ENCODE data around the gene SALL3.

DNA sequence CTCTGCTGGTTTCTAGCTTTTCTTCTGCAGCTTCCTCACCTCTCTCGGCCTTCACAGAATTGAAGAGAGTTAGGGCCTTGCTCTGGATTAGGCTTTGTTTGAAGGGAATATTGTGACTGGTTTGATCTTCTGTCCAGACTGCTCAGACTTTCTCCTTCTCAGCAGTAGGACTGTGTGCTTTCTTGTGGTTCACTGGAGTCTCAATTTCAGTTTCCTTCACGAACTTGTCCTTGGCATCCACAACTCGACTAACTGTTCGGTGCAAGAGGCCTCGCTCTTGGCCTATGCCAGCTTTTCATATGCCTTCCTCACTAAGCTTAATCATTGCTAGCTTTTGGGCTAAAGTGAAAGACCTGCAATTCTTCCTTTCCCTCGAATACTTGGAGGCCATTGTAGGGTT lies 18.9 kb upstream of the SALL3 start:
- TF ChIP-seq, protein P1, sequence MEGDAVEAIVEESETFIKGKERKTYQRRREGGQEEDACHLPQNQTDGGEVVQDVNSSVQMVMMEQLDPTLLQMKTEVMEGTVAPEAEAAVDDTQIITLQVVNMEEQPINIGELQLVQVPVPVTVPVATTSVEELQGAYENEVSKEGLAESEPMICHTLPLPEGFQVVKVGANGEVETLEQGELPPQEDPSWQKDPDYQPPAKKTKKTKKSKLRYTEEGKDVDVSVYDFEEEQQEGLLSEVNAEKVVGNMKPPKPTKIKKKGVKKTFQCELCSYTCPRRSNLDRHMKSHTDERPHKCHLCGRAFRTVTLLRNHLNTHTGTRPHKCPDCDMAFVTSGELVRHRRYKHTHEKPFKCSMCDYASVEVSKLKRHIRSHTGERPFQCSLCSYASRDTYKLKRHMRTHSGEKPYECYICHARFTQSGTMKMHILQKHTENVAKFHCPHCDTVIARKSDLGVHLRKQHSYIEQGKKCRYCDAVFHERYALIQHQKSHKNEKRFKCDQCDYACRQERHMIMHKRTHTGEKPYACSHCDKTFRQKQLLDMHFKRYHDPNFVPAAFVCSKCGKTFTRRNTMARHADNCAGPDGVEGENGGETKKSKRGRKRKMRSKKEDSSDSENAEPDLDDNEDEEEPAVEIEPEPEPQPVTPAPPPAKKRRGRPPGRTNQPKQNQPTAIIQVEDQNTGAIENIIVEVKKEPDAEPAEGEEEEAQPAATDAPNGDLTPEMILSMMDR (IDR thresholded peaks at IDR 0.05; ENCODE audit: poor library complexity): no peak
- TF ChIP-seq EZH2phosphoT487 (IDR thresholded peaks at IDR 0.05; ENCODE audit: low read depth, severe bottlenecking, unreplicated experiment) (no peak), EZH2 (IDR thresholded peaks at IDR 0.05; ENCODE audit: borderline replicate concordance) (no peak)
